H9 (cell line): ENCODE results near the gene ITPR2. TPM values are rescaled to one million over a fixed set of nuclear protein-coding genes. Genes with fewer than 3 reads are reported as not detected.
"Not testable (repeated sequence)": the region's sequence is repeated elsewhere in the genome, so short reads cannot be mapped to it uniquely, and the experiment has no call there.

Source experiments
- DNase-seq: peaks from one replicate; pipeline ENCODE4 v3.0.0-alpha.2; 2017
- H2AFZ ChIP-seq: one replicate; pipeline ENCODE4 v1.6.1; 2013; ENCODE audit warnings: mild to moderate bottlenecking, low read length, control low read depth, moderate library complexity
- H2AK5ac ChIP-seq: 2 replicates; pipeline ENCODE4 v1.6.1; 2013; ENCODE audit warnings: low read length, control low read depth, mixed read lengths; ENCODE audit not compliant: insufficient read length
- H2BK120ac ChIP-seq: one replicate; pipeline ENCODE4 v1.6.1; 2013; ENCODE audit warnings: low read depth, mild to moderate bottlenecking, low read length, control low read depth, inconsistent platforms; ENCODE audit not compliant: poor library complexity, severe bottlenecking
- H2BK12ac ChIP-seq: 2 replicates; pipeline ENCODE4 v1.6.1; 2013; ENCODE audit warnings: low read length, control low read depth, mixed read lengths, low read depth; ENCODE audit not compliant: insufficient read length
- H2BK15ac ChIP-seq: 2 replicates; pipeline ENCODE4 v1.6.1; 2013; ENCODE audit warnings: low read depth, low read length, control low read depth
- H2BK20ac ChIP-seq: one replicate; pipeline ENCODE4 v1.6.1; 2013; ENCODE audit warnings: low read depth, mild to moderate bottlenecking, low read length, control low read depth, inconsistent platforms; ENCODE audit not compliant: poor library complexity, severe bottlenecking
- H2BK5ac ChIP-seq: 2 replicates; pipeline ENCODE4 v1.6.1; 2013; ENCODE audit warnings: low read length, control low read depth, mixed read lengths; ENCODE audit not compliant: insufficient read length
- H3K14ac ChIP-seq: 2 replicates; pipeline ENCODE4 v1.6.1; 2013; ENCODE audit warnings: low read length, control low read depth; ENCODE audit not compliant: insufficient read depth
- H3K18ac ChIP-seq: 2 replicates; pipeline ENCODE4 v1.6.1; 2013; ENCODE audit warnings: low read depth, mild to moderate bottlenecking, mixed read lengths, low read length, control low read depth; ENCODE audit not compliant: insufficient read length
- H3K23ac ChIP-seq: 2 replicates; pipeline ENCODE4 v1.6.1; 2013; ENCODE audit warnings: low read length, control low read depth, mixed read lengths, low read depth; ENCODE audit not compliant: insufficient read length
- H3K23me2 ChIP-seq: 2 replicates; pipeline ENCODE4 v1.6.1; 2013; ENCODE audit warnings: low read depth, mild to moderate bottlenecking, mixed read lengths, low read length, control low read depth; ENCODE audit not compliant: insufficient read length, poor library complexity, severe bottlenecking
- H3K27ac ChIP-seq: 2 replicates; pipeline ENCODE4 v1.5.1; 2013; ENCODE audit warnings: low read length, control low read depth, mixed read lengths, low read depth; ENCODE audit not compliant: insufficient read length
- H3K27me3 ChIP-seq: 2 replicates; pipeline ENCODE4 v1.6.1; 2013; ENCODE audit warnings: low read length, control low read depth, inconsistent platforms; ENCODE audit not compliant: insufficient read depth
- H3K4ac ChIP-seq: 2 replicates; pipeline ENCODE4 v1.6.1; 2013; ENCODE audit warnings: low read depth, mild to moderate bottlenecking, control low read depth, inconsistent platforms, low read length, moderate library complexity
- H3K4me1 ChIP-seq: 2 replicates; pipeline ENCODE4 v1.6.1; 2013; ENCODE audit warnings: low read length, control low read depth, inconsistent platforms; ENCODE audit not compliant: insufficient read depth
- H3K4me2 ChIP-seq: 2 replicates; pipeline ENCODE4 v1.6.1; 2013; ENCODE audit warnings: low read length, control low read depth, mixed read lengths; ENCODE audit not compliant: insufficient read length, insufficient read depth
- H3K56ac ChIP-seq: 2 replicates; pipeline ENCODE4 v1.6.1; 2013; ENCODE audit warnings: low read depth, mild to moderate bottlenecking, mixed read lengths, low read length, control low read depth; ENCODE audit not compliant: insufficient read length
- H3K79me1 ChIP-seq: 2 replicates; pipeline ENCODE4 v1.6.1; 2013; ENCODE audit warnings: low read depth, mild to moderate bottlenecking, moderate library complexity, low read length, control low read depth, inconsistent platforms; ENCODE audit not compliant: insufficient read depth, poor library complexity, severe bottlenecking
- H3K79me2 ChIP-seq: 2 replicates; pipeline ENCODE4 v1.6.1; 2013; ENCODE audit warnings: low read length, control low read depth, inconsistent platforms; ENCODE audit not compliant: insufficient read depth
- H3K9ac ChIP-seq: 2 replicates; pipeline ENCODE4 v1.6.1; 2013; ENCODE audit warnings: low read length, control low read depth, mixed read lengths; ENCODE audit not compliant: insufficient read length; ENCODE audit errors: extremely low read depth
- H3K9me3 ChIP-seq: one replicate; pipeline ENCODE4 v1.6.1; 2013; ENCODE audit warnings: low read depth, low read length, inconsistent platforms; ENCODE audit not compliant: control insufficient read depth
- H3T11ph ChIP-seq: one replicate; pipeline ENCODE4 v1.6.1; 2013; ENCODE audit warnings: mild to moderate bottlenecking, low read length, control low read depth, inconsistent platforms
- H4K20me1 ChIP-seq: one replicate; pipeline ENCODE4 v1.6.1; 2013; ENCODE audit not compliant: control insufficient read depth, insufficient read length, insufficient read depth
- H4K5ac ChIP-seq: 2 replicates; pipeline ENCODE4 v1.6.1; 2013; ENCODE audit warnings: low read depth, mild to moderate bottlenecking, mixed read lengths, low read length, control low read depth; ENCODE audit not compliant: insufficient read length
- H4K8ac ChIP-seq: replicated peaks from 2 replicates; pipeline ENCODE4 v1.6.1; 2013; ENCODE audit warnings: low read length, control low read depth, mixed read lengths, low read depth; ENCODE audit not compliant: insufficient read length
- H4K91ac ChIP-seq: 2 replicates; pipeline ENCODE4 v1.6.1; 2013; ENCODE audit warnings: low read depth, mild to moderate bottlenecking, moderate library complexity, mixed read lengths, low read length, control low read depth; ENCODE audit not compliant: insufficient read length
- H3K27ac Mint-ChIP-seq, 3 experiments: 2 replicates in 2 of 3; 3 replicates in 1 of 3; pipeline ENCODE4 v1.8.0; 2020 to 2021; ENCODE audit warnings: mixed read lengths in 3 of 3, mild to moderate bottlenecking in 1 of 3, moderate library complexity in 1 of 3
- H3K27me3 Mint-ChIP-seq: 2 replicates; pipeline ENCODE4 v1.8.0; 2021; ENCODE audit warnings: low read depth, mild to moderate bottlenecking, moderate library complexity, mixed read lengths
- H3K36me3 Mint-ChIP-seq, 3 experiments: 2 replicates in 2 of 3; 3 replicates in 1 of 3; pipeline ENCODE4 v1.8.0; 2020 to 2021; ENCODE audit warnings: low read depth in 3 of 3, mixed read lengths in 3 of 3; ENCODE audit not compliant: insufficient read depth in 1 of 3
- H3K4me1 Mint-ChIP-seq, 2 experiments: 2 replicates each; pipeline ENCODE4 v1.8.0; 2020; ENCODE audit warnings: mixed read lengths in 2 of 2
- H3K4me3 Mint-ChIP-seq, 2 experiments: 2 replicates in 1 of 2; 3 replicates in 1 of 2; pipeline ENCODE4 v1.8.0; 2020 to 2021; ENCODE audit warnings: mild to moderate bottlenecking in 2 of 2, mixed read lengths in 2 of 2, moderate library complexity in 1 of 2
- H3K9me3 Mint-ChIP-seq, 2 experiments: 2 replicates in 1 of 2; 3 replicates in 1 of 2; pipeline ENCODE4 v1.8.0; 2020; ENCODE audit warnings: mild to moderate bottlenecking in 2 of 2, mixed read lengths in 2 of 2, moderate library complexity in 1 of 2
- CTCF ChIP-seq: fragments of 200-600 bp; sonication (generic); conservative IDR thresholded peaks from 3 replicates; pipeline ENCODE4 v1.8.0; 2021; ENCODE audit warnings: antibody characterized with exemption, mild to moderate bottlenecking
- WGBS: extraction: QIAGEN DNeasy Blood & Tissue Kit; methylation state at CpG from one replicate; pipeline ENCODE4 v1.1.7; 2013; ENCODE audit warnings: missing lambda C conversion rate, low lambda C conversion rate, mixed read lengths; ENCODE audit not compliant: insufficient read length; ENCODE audit errors: extremely low coverage; 5-methylcytosine and 5-hydroxymethylcytosine counted together
- total RNA-seq: library from RNA; stranded (reverse); gene quantifications from 2 replicates; pipeline ENCODE4 v1.2.1, GENCODE V29; 2021

The ITPR2 gene
- total RNA-seq, 1 experiment from 2014 or later, result 14.8 TPM

- H2AFZ ChIP-seq, result no peak overlapping the region
- no peak overlapping the region for H3K18ac ChIP-seq
- no peaks in the 10 kb centered on the region for H3K79me2 ChIP-seq
- no peak overlapping the region for H2BK12ac ChIP-seq
- no peaks in the 10 kb centered on the region for H3K27me3 Mint-ChIP-seq
- TF ChIP-seq CTCF, result no peak
- no peaks in the 10 kb centered on the region for H3K27me3 ChIP-seq
- H3K4me1 ChIP-seq, result no peaks in the 10 kb centered on the region
- H3K23me2 ChIP-seq, result no peaks in the 10 kb centered on the region
- no peak overlapping the region for H2BK5ac ChIP-seq
- H3K23ac ChIP-seq, result no peak overlapping the region
- H3K9me3 Mint-ChIP-seq, result no peaks in the 10 kb centered on the region
- H3K27ac ChIP-seq, result no peak overlapping the region
- H2BK15ac ChIP-seq, result no peak overlapping the region
- H3K4me3 Mint-ChIP-seq, result no peak overlapping the region
- no peak overlapping the region for H4K91ac ChIP-seq
- H3T11ph ChIP-seq, result no peak overlapping the region
- H2BK20ac ChIP-seq, result no peak overlapping the region
- no peak overlapping the region for H3K56ac ChIP-seq
- H3K4ac ChIP-seq, result no peak overlapping the region
- no peak overlapping the region for H3K4me2 ChIP-seq
- H3K9me3 ChIP-seq, result no peaks in the 10 kb centered on the region
- H3K14ac ChIP-seq, result no peak overlapping the region
- no peaks in the 10 kb centered on the region for H3K79me1 ChIP-seq
- H3K27ac Mint-ChIP-seq, result no peak overlapping the region
- no peak overlapping the region for H2BK120ac ChIP-seq
- H3K36me3 Mint-ChIP-seq, result no peaks in the 10 kb centered on the region
- no peak overlapping the region for H4K8ac ChIP-seq
- H4K20me1 ChIP-seq, result no peaks in the 10 kb centered on the region
- H3K4me1 Mint-ChIP-seq, result no peaks in the 10 kb centered on the region
- no peak for DNase-seq
- H3K9ac ChIP-seq, result no peak overlapping the region
- no peak overlapping the region for H2AK5ac ChIP-seq
- WGBS, result no CpG with 5 or more reads among the region's 3 CpGs
- no peak overlapping the region for H4K5ac ChIP-seq
Measured at GRCh38 chr12:26431211-26431610, 401.8 kb downstream of the ITPR2 start.

- not testable (repeated sequence) for H4K8ac ChIP-seq, H3K9me3 Mint-ChIP-seq, H2BK120ac ChIP-seq, H3K14ac ChIP-seq, H3K4ac ChIP-seq, H3K4me1 ChIP-seq, H2BK5ac ChIP-seq, H3K18ac ChIP-seq, H3K27me3 ChIP-seq, H3K27me3 Mint-ChIP-seq, H3K4me1 Mint-ChIP-seq, H2AFZ ChIP-seq, H3K79me1 ChIP-seq, H3K23ac ChIP-seq, H2BK15ac ChIP-seq, H3K27ac ChIP-seq, H2AK5ac ChIP-seq, H2BK20ac ChIP-seq, H4K91ac ChIP-seq, H3K27ac Mint-ChIP-seq, H3K79me2 ChIP-seq, H3K36me3 Mint-ChIP-seq, H4K5ac ChIP-seq, H3K23me2 ChIP-seq, H3T11ph ChIP-seq, H4K20me1 ChIP-seq, H3K9me3 ChIP-seq, H3K4me3 Mint-ChIP-seq, H3K4me2 ChIP-seq, H3K9ac ChIP-seq, H2BK12ac ChIP-seq, DNase-seq, H3K56ac ChIP-seq
Measured at GRCh38 chr12:26430596-26430995, 402.4 kb downstream of the ITPR2 start.
